Measurements from ENCODE around the gene RXRA. TPM values are rescaled to one million over a fixed set of nuclear protein-coding genes. Genes with fewer than 3 reads are reported as not detected.

The RXRA gene
- total RNA-seq, 1 donor from 2014 or later, result 49.4 TPM

GRCh38 chr9:134319306-134320125 lies 6.7 kb upstream of the RXRA start:
- no peaks in the 10 kb centered on the region for H3K27me3 ChIP-seq
- no peak for DNase-seq (ENCODE audit: extremely low spot score in 2 of 2)
- intact Hi-C loops (cut with DNase I), result no loop called here

GRCh38 chr9:134320126-134320867 lies 6.0 kb upstream of the RXRA start:
- no peak overlapping the region for H3K27ac ChIP-seq
- intact Hi-C loops (cut with DNase I), result no loop called here
- TF ChIP-seq POLR2AphosphoS5 (IDR thresholded peaks at IDR 0.05; ENCODE audit: insufficient read depth in 1 of 2, low read depth in 1 of 2), result no peak
- no peak for TF ChIP-seq POLR2A (IDR thresholded peaks at IDR 0.05)
- no peak for TF ChIP-seq CTCF (IDR thresholded peaks at IDR 0.05)
- no peak for DNase-seq (ENCODE audit: extremely low spot score in 2 of 2)
- no peak overlapping the region for H3K4me3 ChIP-seq
- H3K36me3 ChIP-seq, result no peaks in the 10 kb centered on the region
- no peaks in the 10 kb centered on the region for H3K9me3 ChIP-seq
- H3K27me3 ChIP-seq, result no peaks in the 10 kb centered on the region
- peaks cover 36% of the 10 kb centered on the region for H3K4me1 ChIP-seq

More at GRCh38 chr9:134319306-134320125, 6.7 kb upstream of the RXRA start:
- Histone ChIP-seq H3K36me3 (no peaks in the 10 kb centered on the region), H3K9me3 (no peaks in the 10 kb centered on the region), H3K4me3 (no peak overlapping the region), H3K27ac (no peak overlapping the region), H3K4me1 (peaks cover 28% of the 10 kb centered on the region)
- no peak for TF ChIP-seq CTCF (IDR thresholded peaks at IDR 0.05)
- no peak for TF ChIP-seq POLR2AphosphoS5 (IDR thresholded peaks at IDR 0.05; ENCODE audit: insufficient read depth in 1 of 2, low read depth in 1 of 2)
- TF ChIP-seq POLR2A (IDR thresholded peaks at IDR 0.05), result no peak

- Histone ChIP-seq H3K27ac (no peak overlapping the region), H3K27me3 (no peaks in the 10 kb centered on the region), H3K36me3 (no peaks in the 10 kb centered on the region), H3K9me3 (no peaks in the 10 kb centered on the region), H3K4me1 (peaks cover 40% of the 10 kb centered on the region), H3K4me3 (no peak overlapping the region)
- no peak for TF ChIP-seq POLR2A (IDR thresholded peaks at IDR 0.05)
- TF ChIP-seq POLR2AphosphoS5 (IDR thresholded peaks at IDR 0.05; ENCODE audit: insufficient read depth in 1 of 2, low read depth in 1 of 2), result no peak
- intact Hi-C loops (cut with DNase I), result no loop called here
- DNase-seq (ENCODE audit: extremely low spot score in 2 of 2), result no peak
Measured at GRCh38 chr9:134320868-134321471, 5.3 kb upstream of the RXRA start.

GRCh38 chr9:134321531-134321930 lies 4.7 kb upstream of the RXRA start:
- Histone ChIP-seq H3K4me1 (peaks cover 35% of the 10 kb centered on the region), H3K9me3 (no peaks in the 10 kb centered on the region), H3K27ac (no peak overlapping the region), H3K36me3 (no peaks in the 10 kb centered on the region), H3K4me3 (no peak overlapping the region), H3K27me3 (no peaks in the 10 kb centered on the region)
- DNase-seq (ENCODE audit: extremely low spot score in 2 of 2), result no peak
- TF ChIP-seq CTCF (IDR thresholded peaks at IDR 0.05), result no peak
- TF ChIP-seq POLR2AphosphoS5 (IDR thresholded peaks at IDR 0.05; ENCODE audit: insufficient read depth in 1 of 2, low read depth in 1 of 2), result no peak
- no peak for TF ChIP-seq POLR2A (IDR thresholded peaks at IDR 0.05)
- intact Hi-C loops (cut with DNase I), result no loop called here

GRCh38 chr9:134321946-134322741 lies 4.1 kb upstream of the RXRA start:
- peaks cover 29% of the 10 kb centered on the region for H3K4me1 ChIP-seq
- no peak overlapping the region for H3K4me3 ChIP-seq
- no peaks in the 10 kb centered on the region for H3K27me3 ChIP-seq
- no peak for TF ChIP-seq POLR2AphosphoS5 (IDR thresholded peaks at IDR 0.05; ENCODE audit: insufficient read depth in 1 of 2, low read depth in 1 of 2)
- TF ChIP-seq CTCF (IDR thresholded peaks at IDR 0.05), result no peak
- DNase-seq (ENCODE audit: extremely low spot score in 2 of 2), result no peak
- no peak overlapping the region for H3K27ac ChIP-seq
- intact Hi-C loops (cut with DNase I), result no loop called here
- H3K9me3 ChIP-seq, result no peaks in the 10 kb centered on the region
- no peaks in the 10 kb centered on the region for H3K36me3 ChIP-seq

Measured in vagina (tissue), 2 donors.